Neuronal stem cell (in vitro differentiated cells): ENCODE measurements around the gene BMP4.

Experiments used
- DNase-seq: peaks from one replicate; pipeline ENCODE4 v3.0.0-alpha.2; 2013; ENCODE audit warnings: low spot score
- H2AFZ ChIP-seq: one replicate; pipeline ENCODE4 v1.6.1; 2013; ENCODE audit warnings: mild to moderate bottlenecking, low read length, inconsistent platforms
- H2AK5ac ChIP-seq: 2 replicates; pipeline ENCODE4 v1.6.1; 2013; ENCODE audit warnings: low read depth, mild to moderate bottlenecking, inconsistent platforms, low read length, moderate library complexity, mixed read lengths
- H2BK120ac ChIP-seq: 2 replicates; pipeline ENCODE4 v1.6.1; 2013; ENCODE audit warnings: low read depth, mild to moderate bottlenecking, inconsistent platforms, low read length, moderate library complexity, mixed read lengths
- H2BK12ac ChIP-seq: one replicate; pipeline ENCODE4 v1.6.1; 2013; ENCODE audit warnings: low read length, inconsistent platforms
- H2BK15ac ChIP-seq: 2 replicates; pipeline ENCODE4 v1.6.1; 2013; ENCODE audit warnings: mild to moderate bottlenecking, low read length, inconsistent platforms, mixed read lengths
- H2BK5ac ChIP-seq: one replicate; pipeline ENCODE4 v1.6.1; 2013; ENCODE audit warnings: inconsistent platforms, mild to moderate bottlenecking, low read length, moderate library complexity
- H3K14ac ChIP-seq: one replicate; pipeline ENCODE4 v1.6.1; 2013; ENCODE audit warnings: low read length, inconsistent platforms
- H3K18ac ChIP-seq: 2 replicates; pipeline ENCODE4 v1.6.1; 2013; ENCODE audit warnings: low read length, inconsistent platforms
- H3K23ac ChIP-seq: 2 replicates; pipeline ENCODE4 v1.6.1; 2013; ENCODE audit warnings: low read depth, mild to moderate bottlenecking, mixed read lengths, low read length, inconsistent platforms; ENCODE audit not compliant: poor library complexity
- H3K27ac ChIP-seq: replicated peaks from 3 replicates; pipeline ENCODE4 v1.5.1; 2013; ENCODE audit warnings: low read length, inconsistent platforms
- H3K27me3 ChIP-seq, 3 experiments: 2 replicates each; pipeline ENCODE4 v1.6.1; 2013; ENCODE audit warnings: low read length in 3 of 3, mild to moderate bottlenecking in 2 of 3, inconsistent platforms in 1 of 3, low read depth in 1 of 3, mixed read lengths in 1 of 3, moderate library complexity in 1 of 3; ENCODE audit not compliant: control insufficient read depth in 3 of 3, insufficient read depth in 3 of 3
- H3K36me3 ChIP-seq, 2 donors: replicated peaks in 1 of 2; 2 replicates each; pipeline ENCODE4 v1.6.1; 2013; ENCODE audit warnings: low read length in 2 of 2; ENCODE audit not compliant: control insufficient read depth in 2 of 2, insufficient read depth in 2 of 2
- H3K4ac ChIP-seq: 2 replicates; pipeline ENCODE4 v1.6.1; 2013; ENCODE audit warnings: inconsistent platforms, mild to moderate bottlenecking, low read length, moderate library complexity
- H3K4me1 ChIP-seq, 2 donors: 1 replicate in 1 of 2; 2 replicates in 1 of 2; pipeline ENCODE4 v1.6.1; 2013; ENCODE audit warnings: low read length in 2 of 2, low read depth in 1 of 2; ENCODE audit not compliant: control insufficient read depth in 2 of 2, insufficient read depth in 1 of 2
- H3K4me2 ChIP-seq: one replicate; pipeline ENCODE4 v1.6.1; 2013; ENCODE audit warnings: mild to moderate bottlenecking, low read length, inconsistent platforms; ENCODE audit not compliant: insufficient read depth, poor library complexity, severe bottlenecking
- H3K4me3 ChIP-seq, 2 donors: 2 replicates each; pipeline ENCODE4 v1.5.1; 2013; ENCODE audit warnings: low read length in 2 of 2, mild to moderate bottlenecking in 2 of 2, inconsistent platforms in 1 of 2, moderate library complexity in 1 of 2
- H3K79me1 ChIP-seq: one replicate; pipeline ENCODE4 v1.6.1; 2013; ENCODE audit warnings: low read depth, mild to moderate bottlenecking, inconsistent platforms, low read length, moderate library complexity
- H3K9ac ChIP-seq: one replicate; pipeline ENCODE4 v1.6.1; 2013; ENCODE audit warnings: mild to moderate bottlenecking, low read depth, low read length, inconsistent platforms; ENCODE audit not compliant: poor library complexity
- H3K9me3 ChIP-seq, 2 donors: replicated peaks in 1 of 2; 2 replicates each; pipeline versions ENCODE3 to v1.6.1; 2013; ENCODE audit warnings: low read length in 2 of 2, mild to moderate bottlenecking in 2 of 2, inconsistent platforms in 1 of 2, low read depth in 1 of 2, mixed read lengths in 1 of 2, moderate library complexity in 1 of 2; ENCODE audit not compliant: control insufficient read depth in 2 of 2, insufficient read depth in 1 of 2
- H4K8ac ChIP-seq: one replicate; pipeline ENCODE4 v1.6.1; 2013; ENCODE audit warnings: low read depth, mild to moderate bottlenecking, inconsistent platforms, low read length, moderate library complexity
- H4K91ac ChIP-seq: one replicate; pipeline ENCODE4 v1.6.1; 2013; ENCODE audit warnings: low read length, low read depth, mild to moderate bottlenecking, inconsistent platforms; ENCODE audit not compliant: poor library complexity
- WGBS, 2 donors: extraction: QIAGEN DNeasy Blood & Tissue Kit; methylation state at CpG; one replicate each; pipeline ENCODE4 v1.1.7; 2013; ENCODE audit warnings: missing lambda C conversion rate in 2 of 2, mixed read lengths in 1 of 2; ENCODE audit not compliant: insufficient read length in 2 of 2, insufficient replicate concordance in 1 of 2; ENCODE audit errors: extremely low coverage in 2 of 2; 5-methylcytosine and 5-hydroxymethylcytosine counted together

BMP4 gene

GRCh38 chr14:53946404-53947093, 10.1 kb downstream of the BMP4 start:
- H3K27me3 ChIP-seq, result peaks cover 0 to 92% (median 52%) of the 10 kb centered on the region in 3 experiments

GRCh38 chr14:53946071-53946403, 10.6 kb downstream of the BMP4 start:
- Histone ChIP-seq H2BK5ac (no peak overlapping the region), H2AK5ac (peak overlapping the region; percentile 61), H3K9ac (peak overlapping the region; percentile 61), H3K14ac (no peak overlapping the region), H3K23ac (peak overlapping the region; percentile 32), H3K4me3 (no peak overlapping the region), H2BK15ac (peak overlapping the region; percentile 69), H3K27ac (no peak overlapping the region), H3K4ac (no peak overlapping the region), H3K79me1 (no peaks in the 10 kb centered on the region), H4K8ac (no peak overlapping the region), H2BK120ac (peak overlapping the region; percentile 13), H3K36me3 (peaks cover 0 to 2% of the 10 kb centered on the region in 2 donors), H2BK12ac (no peak overlapping the region), H4K91ac (no peak overlapping the region), H3K18ac (peak overlapping the region; percentile 86), H3K4me1 (peaks cover 0 to 8% of the 10 kb centered on the region in 2 donors), H3K9me3 (no peaks in the 10 kb centered on the region), H3K27me3 (peaks cover 0 to 87% (median 47%) of the 10 kb centered on the region in 3 experiments), H2AFZ (no peak overlapping the region), H3K4me2 (peak overlapping the region; percentile 82)
- no CpG with 5 or more reads among the region's 14 CpGs for WGBS, 2 donors
- no peak for DNase-seq

More at GRCh38 chr14:53946404-53947093, 10.1 kb downstream of the BMP4 start:
- H3K4ac ChIP-seq, result no peak overlapping the region
- H3K23ac ChIP-seq, result peak overlapping the region; percentile 32
- no peak overlapping the region for H4K91ac ChIP-seq
- H2BK5ac ChIP-seq, result no peak overlapping the region
- peak overlapping the region; percentile 86 for H3K18ac ChIP-seq
- H3K79me1 ChIP-seq, result no peaks in the 10 kb centered on the region
- H3K9ac ChIP-seq, result peak overlapping the region; percentile 61
- peak overlapping the region; percentile 13 for H2BK120ac ChIP-seq
- H3K4me2 ChIP-seq, result peak overlapping the region; percentile 82
- peak overlapping the region in 1 of 2 donors; percentile 66 for H3K4me3 ChIP-seq
- H4K8ac ChIP-seq, result no peak overlapping the region
- peak overlapping the region; percentile 61 for H2AK5ac ChIP-seq
- WGBS, 2 donors, result no CpG with 5 or more reads among the region's 63 CpGs
- no peak overlapping the region for H3K27ac ChIP-seq
- H2AFZ ChIP-seq, result peak overlapping the region; percentile 56
- H3K36me3 ChIP-seq, result peaks cover 0 to 2% of the 10 kb centered on the region in 2 donors
- H2BK15ac ChIP-seq, result peak overlapping the region; percentile 69
- H3K14ac ChIP-seq, result no peak overlapping the region
- no peak overlapping the region for H2BK12ac ChIP-seq
- H3K9me3 ChIP-seq, result no peaks in the 10 kb centered on the region
- peaks cover 0 to 10% of the 10 kb centered on the region in 2 donors for H3K4me1 ChIP-seq
- DNase-seq, result no peak

- H3K14ac ChIP-seq, result no peak overlapping the region
- no peak for DNase-seq
- H2BK12ac ChIP-seq, result no peak overlapping the region
- H2AFZ ChIP-seq, result no peak overlapping the region
- no peak overlapping the region for H3K9ac ChIP-seq
- H3K27me3 ChIP-seq, result peaks cover 0 to 75% (median 31%) of the 10 kb centered on the region in 3 experiments
- no peak overlapping the region for H3K4ac ChIP-seq
- no peak overlapping the region for H3K4me2 ChIP-seq
- H3K4me1 ChIP-seq, result peaks cover 0 to 8% of the 10 kb centered on the region in 2 donors
- no peak overlapping the region for H3K27ac ChIP-seq
- no peak overlapping the region for H3K23ac ChIP-seq
- no peak overlapping the region for H3K4me3 ChIP-seq
- H3K18ac ChIP-seq, result no peak overlapping the region
- H2BK120ac ChIP-seq, result no peak overlapping the region
- no CpG with 5 or more reads among the region's 2 CpGs for WGBS, 2 donors
- no peak overlapping the region for H2AK5ac ChIP-seq
- H2BK15ac ChIP-seq, result no peak overlapping the region
- H3K79me1 ChIP-seq, result no peaks in the 10 kb centered on the region
- no peak overlapping the region for H4K91ac ChIP-seq
- no peak overlapping the region for H4K8ac ChIP-seq
- H2BK5ac ChIP-seq, result no peak overlapping the region
- no peaks in the 10 kb centered on the region for H3K9me3 ChIP-seq
- no peaks in the 10 kb centered on the region for H3K36me3 ChIP-seq
Measured at GRCh38 chr14:53943751-53944083, 12.9 kb downstream of the BMP4 start.

GRCh38 chr14:53942970-53943750, 13.5 kb downstream of the BMP4 start:
- DNase-seq, result no peak
- no peak overlapping the region for H3K4me3 ChIP-seq

More at GRCh38 chr14:53942970-53943750, 13.5 kb downstream of the BMP4 start:
- Histone ChIP-seq H3K79me1 (no peaks in the 10 kb centered on the region), H2BK15ac (no peak overlapping the region), H2BK12ac (no peak overlapping the region), H3K4me2 (no peak overlapping the region), H3K23ac (no peak overlapping the region), H3K27me3 (peaks cover 0 to 70% (median 25%) of the 10 kb centered on the region in 3 experiments), H3K18ac (no peak overlapping the region), H4K91ac (no peak overlapping the region), H3K9me3 (no peaks in the 10 kb centered on the region), H3K36me3 (no peaks in the 10 kb centered on the region), H3K27ac (no peak overlapping the region), H3K4me1 (peaks cover 0 to 8% of the 10 kb centered on the region in 2 donors), H2BK5ac (no peak overlapping the region), H2AFZ (no peak overlapping the region), H4K8ac (no peak overlapping the region), H3K4ac (no peak overlapping the region), H3K9ac (no peak overlapping the region), H2BK120ac (no peak overlapping the region), H2AK5ac (no peak overlapping the region), H3K14ac (no peak overlapping the region)
- no CpG with 5 or more reads among the region's 8 CpGs for WGBS, 2 donors
